Measurements from ENCODE around the gene ARSD. TPM values are rescaled to one million over a fixed set of nuclear protein-coding genes. Genes with fewer than 3 reads are reported as not detected.

The ARSD gene
- total and polyA plus RNA-seq, 2 of the 13 experiments (the other 11 are each of a cell fraction or from before 2014, with no cell fraction given): 4.8 to 6.8 TPM

- Histone ChIP-seq H3K9ac (ENCODE audit: insufficient read depth, low read depth, low read length) (no peak overlapping the region), H4K20me1 (ENCODE audit: insufficient read depth, low read length) (no peaks in the 10 kb centered on the region), H3K79me2 (ENCODE audit: insufficient read depth, low read length) (no peaks in the 10 kb centered on the region), H3K27ac (ENCODE audit: extremely low read length, insufficient read depth, low read length) (no peak overlapping the region), H3K4me1 (ENCODE audit: insufficient read depth, low read length) (no peaks in the 10 kb centered on the region), H3K4me3 (replicated peaks in 1 of 3; ENCODE audit: insufficient read depth in 1 of 3, low read depth in 2 of 3, low read length in 3 of 3) (no peak overlapping the region), H2AFZ (ENCODE audit: low read length) (no peak overlapping the region), H3K36me3 (replicated peaks in 1 of 2; ENCODE audit: control insufficient read depth in 1 of 2, insufficient read depth in 2 of 2, low read length in 2 of 2) (no peaks in the 10 kb centered on the region), H3K9me3 (ENCODE audit: low read length) (no peaks in the 10 kb centered on the region), H3K4me2 (ENCODE audit: low read depth, low read length) (no peak overlapping the region), H3K27me3 (ENCODE audit: control insufficient read depth in 1 of 2, insufficient read depth in 2 of 2, low read length in 2 of 2) (no peaks in the 10 kb centered on the region)
- FAIRE-seq (no peak), DNase-seq (ENCODE audit: low spot score) (no peak), ATAC-seq (no peak)
- intact Hi-C loops (cut with micrococcal nuclease; ENCODE audit: unreplicated experiment) (no loop called here), in situ Hi-C loops (cut with HindIII; ENCODE audit: extremely low pct_ligation_motif_present, low pct_unique_long_range_greater_than_20kb) (no loop called here)
- ChIA-PET POLR2A (no interaction called here), CTCF (ENCODE audit: low intra/inter-chr PET ratio, low total read pairs) (no interaction called here)
- 83% methylated on average over 7 of the region's 7 CpGs for WGBS (ENCODE audit: low lambda C conversion rate)
- TF ChIP-seq, protein P1, sequence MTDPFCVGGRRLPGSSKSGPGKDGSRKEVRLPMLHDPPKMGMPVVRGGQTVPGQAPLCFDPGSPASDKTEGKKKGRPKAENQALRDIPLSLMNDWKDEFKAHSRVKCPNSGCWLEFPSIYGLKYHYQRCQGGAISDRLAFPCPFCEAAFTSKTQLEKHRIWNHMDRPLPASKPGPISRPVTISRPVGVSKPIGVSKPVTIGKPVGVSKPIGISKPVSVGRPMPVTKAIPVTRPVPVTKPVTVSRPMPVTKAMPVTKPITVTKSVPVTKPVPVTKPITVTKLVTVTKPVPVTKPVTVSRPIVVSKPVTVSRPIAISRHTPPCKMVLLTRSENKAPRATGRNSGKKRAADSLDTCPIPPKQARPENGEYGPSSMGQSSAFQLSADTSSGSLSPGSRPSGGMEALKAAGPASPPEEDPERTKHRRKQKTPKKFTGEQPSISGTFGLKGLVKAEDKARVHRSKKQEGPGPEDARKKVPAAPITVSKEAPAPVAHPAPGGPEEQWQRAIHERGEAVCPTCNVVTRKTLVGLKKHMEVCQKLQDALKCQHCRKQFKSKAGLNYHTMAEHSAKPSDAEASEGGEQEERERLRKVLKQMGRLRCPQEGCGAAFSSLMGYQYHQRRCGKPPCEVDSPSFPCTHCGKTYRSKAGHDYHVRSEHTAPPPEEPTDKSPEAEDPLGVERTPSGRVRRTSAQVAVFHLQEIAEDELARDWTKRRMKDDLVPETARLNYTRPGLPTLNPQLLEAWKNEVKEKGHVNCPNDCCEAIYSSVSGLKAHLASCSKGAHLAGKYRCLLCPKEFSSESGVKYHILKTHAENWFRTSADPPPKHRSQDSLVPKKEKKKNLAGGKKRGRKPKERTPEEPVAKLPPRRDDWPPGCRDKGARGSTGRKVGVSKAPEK (CRISPR knock-in tag; IDR thresholded peaks at IDR 0.05; ENCODE audit: borderline replicate concordance): no peak
- TF ChIP-seq ZFP41 (CRISPR knock-in tag; IDR thresholded peaks at IDR 0.05; ENCODE audit: borderline replicate concordance) (no peak), ZNF431 (CRISPR knock-in tag; IDR thresholded peaks at IDR 0.05; ENCODE audit: borderline replicate concordance, low read depth) (no peak), ZNF225 (CRISPR knock-in tag; IDR thresholded peaks at IDR 0.05) (no peak), ZNF451 (CRISPR knock-in tag; IDR thresholded peaks at IDR 0.05) (no peak)
- BruUV-seq (replicated peaks): no TSS peak
Observed at GRCh38 chrX:2888309-2888708, 40.8 kb downstream of the ARSD start.

- H3K9ac ChIP-seq (ENCODE audit: insufficient read depth, low read depth, low read length): no peak overlapping the region
- no peaks in the 10 kb centered on the region for H3K4me1 ChIP-seq (ENCODE audit: insufficient read depth, low read length)
- ATAC-seq (no peak), DNase-seq (ENCODE audit: low spot score) (no peak), FAIRE-seq (no peak)
- ChIA-PET CTCF (ENCODE audit: low intra/inter-chr PET ratio, low total read pairs) (no interaction called here), POLR2A (no interaction called here)
- H2AFZ ChIP-seq (ENCODE audit: low read length): no peak overlapping the region
- H3K9me3 ChIP-seq (ENCODE audit: low read length): no peaks in the 10 kb centered on the region
- BruUV-seq (replicated peaks): no TSS peak
- no peaks in the 10 kb centered on the region for H3K79me2 ChIP-seq (ENCODE audit: insufficient read depth, low read length)
- WGBS (ENCODE audit: low lambda C conversion rate): 96% methylated on average over 6 of the region's 14 CpGs
- H3K4me3 ChIP-seq (replicated peaks in 1 of 3; ENCODE audit: insufficient read depth in 1 of 3, low read depth in 2 of 3, low read length in 3 of 3): no peak overlapping the region
- no peak overlapping the region for H3K4me2 ChIP-seq (ENCODE audit: low read depth, low read length)
- H3K27ac ChIP-seq (ENCODE audit: extremely low read length, insufficient read depth, low read length): no peak overlapping the region
- intact Hi-C loops (cut with micrococcal nuclease; ENCODE audit: unreplicated experiment): no loop called here
- H3K36me3 ChIP-seq (replicated peaks in 1 of 2; ENCODE audit: control insufficient read depth in 1 of 2, insufficient read depth in 2 of 2, low read length in 2 of 2): 0 out of 5 replicates have a peak, but pooled peaks cover 0 to 1% of the 10 kb centered on the region in 2 experiments
- H4K20me1 ChIP-seq (ENCODE audit: insufficient read depth, low read length): no peaks in the 10 kb centered on the region
- H3K27me3 ChIP-seq (ENCODE audit: control insufficient read depth in 1 of 2, insufficient read depth in 2 of 2, low read length in 2 of 2): no peaks in the 10 kb centered on the region
- in situ Hi-C loops (cut with HindIII; ENCODE audit: extremely low pct_ligation_motif_present, low pct_unique_long_range_greater_than_20kb): no loop called here
- TF ChIP-seq CBFB (CRISPR knock-in tag; IDR thresholded peaks at IDR 0.05) (no peak), FLYWCH1 (CRISPR knock-in tag; IDR thresholded peaks at IDR 0.05) (no peak), ZNF772 (CRISPR knock-in tag; IDR thresholded peaks at IDR 0.05) (no peak), ZSCAN30 (CRISPR knock-in tag; IDR thresholded peaks at IDR 0.05) (no peak), SALL1 (CRISPR knock-in tag; IDR thresholded peaks at IDR 0.05) (no peak), GPN1 (CRISPR knock-in tag; IDR thresholded peaks at IDR 0.05; ENCODE audit: borderline replicate concordance) (no peak), HNRNPLL (IDR thresholded peaks at IDR 0.05; ENCODE audit: low read depth, low read length, poor library complexity, severe bottlenecking) (no peak), NR3C1 (CRISPR knock-in tag; IDR thresholded peaks at IDR 0.05) (no peak), TSC22D2 (CRISPR knock-in tag; IDR thresholded peaks at IDR 0.05; ENCODE audit: borderline replicate concordance) (no peak), ELF1 (CRISPR knock-in tag; IDR thresholded peaks at IDR 0.05) (no peak)
- TF ChIP-seq, protein P2, sequence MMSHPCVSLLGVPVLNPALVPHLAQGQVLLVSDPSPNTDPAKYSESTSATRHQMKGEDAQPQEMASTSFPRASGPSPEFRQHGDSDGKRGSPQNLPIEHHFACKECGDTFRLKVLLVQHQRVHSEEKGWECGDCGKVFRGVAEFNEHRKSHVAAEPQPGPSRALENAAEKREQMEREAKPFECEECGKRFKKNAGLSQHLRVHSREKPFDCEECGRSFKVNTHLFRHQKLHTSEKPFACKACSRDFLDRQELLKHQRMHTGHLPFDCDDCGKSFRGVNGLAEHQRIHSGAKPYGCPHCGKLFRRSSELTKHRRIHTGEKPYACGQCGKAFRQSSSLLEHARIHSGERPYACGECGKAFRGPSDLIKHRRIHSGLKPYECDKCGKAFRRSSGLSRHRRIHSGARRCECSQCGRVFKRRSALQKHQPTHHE (CRISPR knock-in tag; IDR thresholded peaks at IDR 0.05; ENCODE audit: borderline replicate concordance): no peak
Observed at GRCh38 chrX:2883770-2884169, 45.4 kb downstream of the ARSD start.
